ENCODE results near the gene THEM4. TPM values are rescaled to one million over a fixed set of nuclear protein-coding genes. Genes with fewer than 3 reads are reported as not detected.
"Not testable (repeated sequence)": the region's sequence is repeated elsewhere in the genome, so short reads cannot be mapped to it uniquely, and the experiment has no call there.

The THEM4 gene
- total RNA-seq, 2 donors from 2014 or later: 11.9 to 30.3 TPM

- intact Hi-C loops (cut with DNase I): no loop called here
- DNase-seq: no peak
Observed at GRCh38 chr1:151882466-151882865, 26.8 kb downstream of the THEM4 start.

GRCh38 chr1:151881479-151881878 lies 27.8 kb downstream of the THEM4 start:
- ATAC-seq (no peak), DNase-seq (no peak)
- Histone ChIP-seq H3K4me1 (no peaks in the 10 kb centered on the region), H3K27ac (no peak overlapping the region), H3K4me3 (no peak overlapping the region), H3K36me3 (replicated peaks in 1 of 2; ENCODE audit: insufficient read depth in 1 of 2, low read depth in 2 of 2) (no peaks in the 10 kb centered on the region), H3K9me3 (no peaks in the 10 kb centered on the region), H3K27me3 (no peaks in the 10 kb centered on the region)
- WGBS, 2 donors: 44 to 46% methylated on average over 2 of the region's 2 CpGs
- TF ChIP-seq, protein P1, sequence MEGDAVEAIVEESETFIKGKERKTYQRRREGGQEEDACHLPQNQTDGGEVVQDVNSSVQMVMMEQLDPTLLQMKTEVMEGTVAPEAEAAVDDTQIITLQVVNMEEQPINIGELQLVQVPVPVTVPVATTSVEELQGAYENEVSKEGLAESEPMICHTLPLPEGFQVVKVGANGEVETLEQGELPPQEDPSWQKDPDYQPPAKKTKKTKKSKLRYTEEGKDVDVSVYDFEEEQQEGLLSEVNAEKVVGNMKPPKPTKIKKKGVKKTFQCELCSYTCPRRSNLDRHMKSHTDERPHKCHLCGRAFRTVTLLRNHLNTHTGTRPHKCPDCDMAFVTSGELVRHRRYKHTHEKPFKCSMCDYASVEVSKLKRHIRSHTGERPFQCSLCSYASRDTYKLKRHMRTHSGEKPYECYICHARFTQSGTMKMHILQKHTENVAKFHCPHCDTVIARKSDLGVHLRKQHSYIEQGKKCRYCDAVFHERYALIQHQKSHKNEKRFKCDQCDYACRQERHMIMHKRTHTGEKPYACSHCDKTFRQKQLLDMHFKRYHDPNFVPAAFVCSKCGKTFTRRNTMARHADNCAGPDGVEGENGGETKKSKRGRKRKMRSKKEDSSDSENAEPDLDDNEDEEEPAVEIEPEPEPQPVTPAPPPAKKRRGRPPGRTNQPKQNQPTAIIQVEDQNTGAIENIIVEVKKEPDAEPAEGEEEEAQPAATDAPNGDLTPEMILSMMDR (IDR thresholded peaks at IDR 0.05): peak in 3 of 7 experiments; percentile 10 to 31 (median 25)
- TF ChIP-seq POLR2A (IDR thresholded peaks at IDR 0.05): no peak
- intact Hi-C loops (cut with DNase I): no loop called here

More at GRCh38 chr1:151882466-151882865, 26.8 kb downstream of the THEM4 start:
- TF ChIP-seq, protein P1 (IDR thresholded peaks at IDR 0.05): no peak
- TF ChIP-seq POLR2A (IDR thresholded peaks at IDR 0.05): no peak
- no peak for ATAC-seq
- Histone ChIP-seq H3K9me3 (no peaks in the 10 kb centered on the region), H3K27ac (no peak overlapping the region), H3K4me1 (no peaks in the 10 kb centered on the region), H3K36me3 (replicated peaks in 1 of 2; ENCODE audit: insufficient read depth in 1 of 2, low read depth in 2 of 2) (peaks cover 0 to 2% of the 10 kb centered on the region in 2 donors), H3K4me3 (no peak overlapping the region), H3K27me3 (no peaks in the 10 kb centered on the region)
- WGBS, 2 donors: 98 to 100% methylated on average over 2 of the region's 2 CpGs

- intact Hi-C loops (cut with DNase I): no loop called here
- Histone ChIP-seq H3K4me3 (no peak overlapping the region), H3K4me1 (no peaks in the 10 kb centered on the region), H3K27me3 (no peaks in the 10 kb centered on the region), H3K9me3 (no peaks in the 10 kb centered on the region), H3K27ac (no peak overlapping the region), H3K36me3 (replicated peaks in 1 of 2; ENCODE audit: insufficient read depth in 1 of 2, low read depth in 2 of 2) (no peaks in the 10 kb centered on the region)
- TF ChIP-seq, protein P1 (IDR thresholded peaks at IDR 0.05): no peak
- no peak for TF ChIP-seq POLR2A (IDR thresholded peaks at IDR 0.05)
- no peak for ATAC-seq
- WGBS, 2 donors: 85 to 93% methylated on average over 1 of the region's 1 CpG
- no peak for DNase-seq
Observed at GRCh38 chr1:151875419-151876097, 33.8 kb downstream of the THEM4 start.

GRCh38 chr1:151872776-151873175 lies 36.5 kb downstream of the THEM4 start:
- H3K4me1 ChIP-seq; intact Hi-C loops (cut with DNase I): not testable (repeated sequence)
- WGBS, 2 donors: 51 to 75% methylated on average over 9 of the region's 9 CpGs

GRCh38 chr1:151871284-151872030 lies 37.9 kb downstream of the THEM4 start:
- H3K27me3 ChIP-seq: peaks cover 0 to 3% of the 10 kb centered on the region in 2 donors
- no peaks in the 10 kb centered on the region for H3K4me1 ChIP-seq
- intact Hi-C loops (cut with DNase I): no loop called here
- H3K36me3 ChIP-seq (replicated peaks in 1 of 2; ENCODE audit: insufficient read depth in 1 of 2, low read depth in 2 of 2): no peaks in the 10 kb centered on the region
- H3K4me3 ChIP-seq: no peak overlapping the region
- DNase-seq (peak in 1 of 4 donors; percentile 42), ATAC-seq (peak; percentile 89)
- peak overlapping the region; percentile 22 to 82 (median 74) for H3K27ac ChIP-seq
- no peaks in the 10 kb centered on the region for H3K9me3 ChIP-seq
- TF ChIP-seq, protein P1 (IDR thresholded peaks at IDR 0.05): no peak
- TF ChIP-seq POLR2A (IDR thresholded peaks at IDR 0.05): peak in 1 of 3 donors; percentile 1
- WGBS, 2 donors: 34 to 46% methylated on average over 5 of the region's 5 CpGs

More at GRCh38 chr1:151872776-151873175, 36.5 kb downstream of the THEM4 start:
- not testable (repeated sequence) for H3K27me3 ChIP-seq; H3K9me3 ChIP-seq; H3K4me3 ChIP-seq; DNase-seq; ATAC-seq; H3K36me3 ChIP-seq (replicated peaks in 1 of 2; ENCODE audit: insufficient read depth in 1 of 2, low read depth in 2 of 2)
- peak overlapping the region in 3 of 4 donors; percentile 72 to 82 (median 75) for H3K27ac ChIP-seq

Measured in body of pancreas (tissue), 4 donors.